ENCODE results near the gene IFT27.
A peak's percentile ranks its signal among the peaks of the same experiment; 100 is the strongest.
"Not testable (repeated sequence)": the region's sequence is repeated elsewhere in the genome, so short reads cannot be mapped to it uniquely, and the experiment has no call there.

IFT27 gene

DNA sequence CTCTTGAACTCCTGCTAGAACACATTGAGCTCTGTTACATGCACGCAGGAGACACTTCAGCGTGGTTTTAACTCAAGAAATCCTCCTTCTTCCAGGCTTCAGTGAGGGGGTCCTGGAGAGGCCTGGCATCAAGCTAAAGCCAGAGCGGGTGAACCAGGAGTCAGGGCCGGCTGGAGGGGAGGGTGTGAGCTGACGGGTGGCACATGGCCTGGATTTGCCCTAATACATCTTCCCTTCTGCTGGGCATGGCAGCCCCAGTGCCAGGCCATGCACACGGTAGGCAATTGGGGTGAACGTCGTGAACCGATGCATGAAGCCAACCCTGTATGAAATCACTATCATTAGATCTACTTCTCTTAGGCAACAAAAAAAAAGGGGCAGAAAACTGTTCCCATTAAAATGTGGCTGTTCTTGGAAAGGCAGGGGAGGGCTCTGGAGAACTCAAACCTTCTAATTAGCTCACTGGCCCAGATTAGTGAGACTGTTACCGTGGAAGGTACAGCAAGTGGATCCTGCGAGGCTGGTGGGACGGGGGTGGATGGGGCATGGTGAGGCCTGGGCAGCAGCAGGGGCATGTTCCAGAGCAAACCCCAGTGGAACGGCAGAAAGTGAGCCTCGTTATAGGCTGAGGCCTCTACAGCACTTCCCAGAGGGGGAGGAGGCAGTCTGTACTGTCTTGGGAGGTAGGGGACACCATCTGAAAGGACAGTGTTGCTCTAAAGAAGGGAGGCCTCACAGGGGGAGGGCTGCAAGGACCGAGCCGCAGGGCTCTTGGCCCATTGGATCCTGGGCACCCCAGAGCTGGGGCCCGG lies 10.6 kb downstream of the IFT27 start:
- DNase-seq (ENCODE audit: low spot score) = no peak

DNA sequence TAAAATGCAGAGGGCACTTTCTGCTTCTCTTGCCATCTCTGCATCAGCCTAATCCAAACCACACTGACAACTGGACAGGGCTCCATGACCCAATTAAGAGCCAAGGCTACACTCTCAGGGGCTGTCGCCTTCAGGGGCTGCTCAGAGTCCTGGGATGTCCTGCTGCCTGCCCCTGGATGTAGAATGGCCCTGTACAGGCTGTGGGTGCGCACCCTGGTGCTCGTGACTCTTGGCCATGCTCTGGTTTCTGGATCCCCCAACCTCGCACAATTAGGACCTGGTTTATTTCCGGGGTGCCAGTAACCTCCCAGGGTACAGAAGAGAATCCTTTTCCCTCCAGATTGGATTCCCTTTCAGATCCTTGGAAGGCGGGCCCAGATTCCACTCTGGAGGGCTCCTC lies 11.3 kb downstream of the IFT27 start:
- no peak for DNase-seq (ENCODE audit: low spot score)

DNA sequence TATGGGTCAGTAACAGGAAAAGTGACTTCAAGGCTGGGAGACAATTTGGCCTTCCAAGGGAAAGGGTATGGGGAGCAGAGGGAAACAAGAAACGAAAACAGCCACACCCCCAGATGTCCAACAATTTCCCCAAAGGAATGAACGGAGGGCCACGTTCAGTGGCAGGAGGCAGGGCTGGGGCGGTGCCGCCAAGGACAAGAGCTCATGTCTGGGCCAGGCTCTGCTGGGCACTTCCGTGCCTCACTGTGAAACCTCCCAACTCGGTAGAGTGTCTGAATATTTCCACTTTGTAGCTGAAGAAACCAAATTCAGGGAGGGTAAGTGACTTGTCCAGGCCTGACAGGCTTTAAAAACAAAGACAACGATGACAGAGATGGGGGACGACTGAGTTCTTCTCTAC lies 11.9 kb downstream of the IFT27 start:
- no peak for DNase-seq (ENCODE audit: low spot score)

DNA sequence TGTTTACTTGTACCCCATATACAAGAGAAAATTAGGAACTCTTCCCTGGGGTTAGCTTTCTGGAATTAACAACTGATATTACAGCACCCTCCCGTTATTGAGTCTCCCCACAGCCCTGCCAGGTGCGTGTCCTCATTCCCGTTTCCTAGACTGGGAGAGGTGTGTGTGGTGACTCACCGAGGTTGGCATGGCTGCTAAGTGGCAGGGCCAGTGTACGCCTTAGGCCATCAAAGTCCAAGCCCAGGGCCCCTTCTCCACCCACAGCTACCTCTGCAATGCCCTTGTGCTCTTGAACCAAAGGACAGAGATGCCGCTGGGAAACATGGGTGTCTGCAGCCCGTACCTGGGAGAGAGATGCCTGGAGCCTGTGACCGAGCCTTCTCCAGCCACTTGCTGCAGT lies 12.3 kb downstream of the IFT27 start:
- DNase-seq (ENCODE audit: low spot score) = no peak

DNA sequence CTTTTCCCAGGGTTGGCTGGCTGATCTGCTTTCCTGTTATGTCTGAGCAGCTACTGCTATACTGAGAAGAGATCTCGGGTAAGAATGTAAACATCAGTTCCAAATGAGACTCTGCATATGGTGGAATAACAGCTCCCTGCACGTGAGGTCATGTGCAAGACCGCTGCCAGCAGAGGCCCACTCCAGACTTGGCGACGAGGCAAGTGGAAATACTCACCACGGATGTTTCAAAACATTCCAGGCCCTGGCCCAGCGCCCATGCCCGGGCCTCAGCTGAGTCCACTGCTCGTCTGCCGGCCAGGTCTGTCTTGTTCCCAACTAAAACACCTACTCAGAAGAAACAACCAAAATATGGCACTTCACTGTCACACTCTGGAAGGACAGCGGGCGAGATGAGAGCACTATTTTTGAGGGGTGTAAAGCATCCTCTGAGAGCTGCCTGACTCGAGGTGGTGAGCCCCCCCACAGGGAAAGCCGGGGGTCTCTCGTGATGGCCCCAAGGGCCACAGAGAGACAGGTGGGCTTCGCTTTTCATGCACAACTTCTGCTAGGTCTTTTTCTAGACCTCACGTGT lies 13.1 kb downstream of the IFT27 start:
- DNase-seq (ENCODE audit: low spot score) = no peak

DNA sequence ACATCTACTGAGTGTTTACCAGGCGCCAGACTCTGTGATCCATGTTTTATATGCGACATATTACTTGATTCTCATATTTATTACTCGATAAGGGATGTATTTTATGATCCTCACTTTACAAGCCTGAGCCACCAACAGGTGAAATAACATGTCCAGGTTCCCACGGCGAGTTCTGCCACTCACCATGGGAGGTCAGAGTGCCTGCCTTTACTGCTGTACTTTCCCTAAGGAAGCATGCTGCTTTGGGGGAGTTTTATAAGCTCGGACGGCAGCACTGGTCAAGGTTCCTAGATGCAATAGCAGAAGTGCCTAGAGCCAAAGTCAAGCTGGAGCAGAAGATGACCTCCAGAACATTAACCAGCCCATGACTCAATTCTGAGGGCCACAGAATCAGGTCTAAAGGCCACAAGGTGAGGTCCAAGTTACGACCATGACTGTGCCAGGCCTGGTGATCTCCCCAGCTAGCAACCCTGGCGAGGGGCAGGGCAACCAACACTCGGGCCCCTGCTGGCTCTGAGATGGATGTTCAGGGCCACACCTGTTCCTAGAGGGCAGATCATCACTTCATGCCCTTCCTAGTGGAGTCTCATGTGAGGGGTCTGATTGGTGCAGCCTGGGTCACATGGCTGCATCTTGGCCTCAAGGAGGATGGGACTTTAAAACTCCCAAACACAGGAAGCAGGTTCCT lies 14.2 kb downstream of the IFT27 start:
- DNase-seq (ENCODE audit: low spot score) = no peak

DNA sequence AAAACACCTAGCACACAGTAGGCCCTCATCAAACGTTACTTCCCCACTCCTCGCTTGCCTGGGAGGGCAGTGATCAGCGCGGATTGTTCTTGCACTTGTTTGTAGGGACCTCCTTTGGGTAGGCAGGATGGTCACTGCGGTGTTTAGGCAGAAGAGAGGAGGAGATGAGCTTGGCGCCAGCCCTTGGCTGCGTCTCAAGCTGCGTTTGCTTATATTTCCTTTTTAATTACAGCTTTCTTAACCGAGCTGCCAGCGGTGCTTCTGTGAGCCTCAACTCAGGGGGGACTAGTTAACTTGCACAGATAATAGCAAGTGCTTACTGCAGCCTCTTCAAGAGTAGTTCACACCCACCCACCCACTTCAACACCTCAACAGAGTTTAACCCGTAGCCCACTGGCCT lies 15.1 kb downstream of the IFT27 start:
- no peak for DNase-seq (ENCODE audit: low spot score)

DNA sequence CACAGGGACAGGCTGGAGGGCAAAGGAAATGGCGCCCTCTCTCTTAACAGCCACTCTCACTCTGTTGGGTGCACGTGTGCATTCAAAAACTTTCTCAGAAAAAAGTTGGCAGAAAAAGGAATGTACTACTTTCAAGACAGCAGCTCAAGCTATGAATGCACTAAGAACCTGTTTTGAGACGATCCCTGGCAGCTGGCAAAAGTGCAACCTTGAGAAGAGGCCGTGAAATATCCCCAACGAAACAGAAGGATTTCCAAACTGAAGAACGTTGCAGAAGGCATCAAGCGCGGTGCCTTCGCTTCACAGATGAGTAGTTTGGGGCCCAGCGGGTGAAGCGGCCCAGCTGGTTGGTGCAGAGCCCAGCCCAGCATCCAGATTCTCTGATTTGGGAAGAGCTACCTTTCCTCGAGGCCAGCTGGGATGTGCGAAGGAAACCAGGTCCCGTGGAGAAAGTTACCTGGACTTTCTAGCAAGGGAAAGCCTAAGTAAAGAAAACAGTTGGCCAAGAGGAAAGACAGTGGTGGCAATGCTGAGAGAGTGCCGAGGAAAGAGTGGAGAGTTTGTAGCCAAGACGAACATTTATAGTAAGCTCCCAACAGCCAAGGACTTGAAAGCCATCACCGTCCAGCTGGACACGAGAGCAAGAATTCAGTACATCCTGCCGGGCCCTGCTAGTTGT lies 16.3 kb downstream of the IFT27 start:
- DNase-seq (ENCODE audit: low spot score) = no peak

DNA sequence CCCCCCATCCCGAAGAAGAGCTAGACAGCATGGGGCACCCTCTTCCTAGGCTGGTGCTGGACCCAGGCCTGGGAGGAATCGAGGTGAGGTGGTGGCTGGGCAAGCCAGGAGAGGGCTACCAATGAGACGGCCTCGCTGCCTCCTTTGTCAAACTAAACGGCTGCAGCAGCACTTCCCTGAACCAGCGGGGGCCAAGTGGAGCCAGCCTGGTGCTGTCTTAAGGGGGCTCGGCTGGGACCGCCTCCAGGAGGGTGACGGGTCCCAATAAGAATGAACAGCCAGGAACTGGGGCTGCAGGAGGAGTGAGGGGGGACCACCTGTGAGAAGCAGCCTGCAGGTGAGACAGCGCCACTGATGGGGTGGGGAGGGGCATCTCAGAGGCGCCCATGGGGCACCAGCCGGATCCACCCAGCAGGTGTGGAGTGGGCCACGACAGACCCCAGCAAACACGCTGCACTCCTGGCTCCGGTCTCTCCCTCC lies 17.1 kb downstream of the IFT27 start:
- no peak for DNase-seq (ENCODE audit: low spot score)

DNA sequence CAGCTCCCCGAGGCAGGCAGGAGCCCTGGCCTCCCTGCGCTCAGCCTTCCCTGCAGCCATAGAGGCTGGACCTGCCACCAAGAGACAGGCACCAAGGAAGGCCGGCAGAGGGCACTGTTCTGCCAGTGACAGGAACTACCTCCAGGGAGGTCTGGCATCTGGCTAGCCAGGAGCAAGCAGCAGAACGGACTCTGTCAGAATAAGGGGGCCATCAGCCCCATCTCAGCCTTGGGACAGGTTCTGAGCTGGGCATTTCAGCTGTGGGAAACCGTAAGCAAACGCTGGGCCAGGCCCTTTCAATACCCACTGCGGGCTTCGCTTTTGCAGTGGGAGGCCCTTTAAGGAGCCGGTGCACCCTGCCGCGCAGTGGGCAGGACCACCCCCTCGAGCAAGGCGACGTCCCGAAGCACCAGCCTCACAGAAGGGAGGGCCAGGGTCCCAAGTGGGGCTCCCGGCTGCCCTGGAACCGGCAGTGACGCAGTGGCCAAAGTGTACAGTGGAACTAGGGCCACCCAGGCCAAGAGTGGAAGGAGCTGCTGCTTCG lies 18.2 kb downstream of the IFT27 start:
- DNase-seq (ENCODE audit: low spot score) = peak; percentile 78

DNA sequence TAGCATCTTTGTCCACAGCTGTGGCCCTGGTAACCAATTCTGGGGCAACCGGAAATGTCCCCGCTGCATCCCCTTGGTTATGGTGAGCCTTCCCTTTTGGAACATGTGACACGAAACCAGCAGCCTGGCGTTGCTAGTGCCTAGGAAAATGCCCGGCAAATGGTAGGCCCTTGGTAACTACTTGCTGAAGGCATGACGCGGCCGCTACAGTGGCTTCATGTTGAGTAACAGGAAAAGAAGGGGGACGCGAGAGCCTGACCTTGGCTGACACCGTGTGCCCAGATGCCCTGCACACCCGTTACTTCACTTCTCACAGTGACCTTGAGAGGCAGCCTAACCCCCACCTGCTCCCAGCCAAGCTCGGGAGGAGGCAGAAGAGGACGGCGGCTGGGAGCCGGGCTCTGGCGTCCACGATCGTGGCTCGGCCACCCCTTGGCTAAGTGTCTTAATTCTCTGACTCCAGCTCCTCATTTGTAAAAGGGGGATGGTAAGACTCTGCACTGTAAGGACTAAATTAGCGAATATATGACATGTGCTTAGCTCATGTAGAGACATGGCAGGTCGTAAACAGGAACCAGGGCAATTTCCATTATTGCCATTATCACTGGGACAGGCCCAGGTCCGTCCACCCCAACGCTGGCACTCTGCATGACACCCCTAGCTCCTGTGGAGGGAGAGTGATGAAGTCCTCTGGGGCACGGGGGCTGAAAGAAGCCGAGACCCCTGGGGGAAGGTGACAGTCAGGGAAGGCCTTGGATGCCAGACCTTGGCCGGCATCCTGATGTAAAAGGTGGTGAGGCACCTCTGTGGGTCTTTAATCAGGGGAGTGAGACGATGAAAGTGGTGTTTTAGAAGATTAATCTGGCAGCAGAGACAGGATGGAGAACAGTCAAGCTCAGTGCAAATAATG lies 18.9 kb downstream of the IFT27 start:
- no peak for DNase-seq (ENCODE audit: low spot score)

DNA sequence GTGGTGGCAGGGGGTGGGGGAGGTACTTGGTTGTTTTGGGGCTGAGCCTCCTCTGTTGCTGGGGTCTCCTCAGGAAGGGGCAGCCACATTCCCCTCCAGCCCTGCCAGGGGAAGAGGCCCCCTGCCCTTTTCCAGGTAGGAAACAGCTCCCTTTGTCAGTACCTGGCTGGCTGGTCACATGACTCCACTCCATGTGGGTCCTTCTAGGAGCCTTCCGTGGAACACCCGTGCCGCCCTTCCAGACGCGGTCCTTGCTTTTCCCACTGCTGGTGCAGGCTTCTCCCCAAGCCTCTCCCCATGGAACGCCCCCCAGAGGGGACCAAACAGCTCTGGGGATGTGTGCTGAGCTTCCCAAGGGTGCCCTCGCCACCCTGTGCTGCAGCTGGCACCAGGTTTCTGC lies 19.9 kb downstream of the IFT27 start:
- no peak for DNase-seq (ENCODE audit: low spot score)

DNA sequence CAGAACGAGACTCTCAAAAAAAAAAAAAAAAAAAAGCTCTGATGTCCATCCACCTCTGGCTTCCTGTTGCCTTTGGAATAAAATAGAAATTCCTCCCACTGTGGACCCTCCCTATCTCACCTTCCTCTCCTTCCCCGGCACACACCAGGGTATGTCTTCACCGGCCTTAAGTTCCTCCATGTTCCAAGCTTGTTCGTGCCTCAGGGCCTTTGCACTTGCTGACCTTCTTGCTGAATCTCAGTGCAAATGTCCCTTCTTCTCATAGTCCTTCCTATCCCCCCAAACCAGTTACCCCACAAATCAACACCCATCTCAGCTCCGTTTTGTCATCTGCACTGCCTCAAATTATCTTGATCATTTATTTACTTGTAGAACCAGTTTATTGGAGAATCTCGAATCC lies 20.6 kb downstream of the IFT27 start:
- DNase-seq (ENCODE audit: low spot score) = no peak

DNA sequence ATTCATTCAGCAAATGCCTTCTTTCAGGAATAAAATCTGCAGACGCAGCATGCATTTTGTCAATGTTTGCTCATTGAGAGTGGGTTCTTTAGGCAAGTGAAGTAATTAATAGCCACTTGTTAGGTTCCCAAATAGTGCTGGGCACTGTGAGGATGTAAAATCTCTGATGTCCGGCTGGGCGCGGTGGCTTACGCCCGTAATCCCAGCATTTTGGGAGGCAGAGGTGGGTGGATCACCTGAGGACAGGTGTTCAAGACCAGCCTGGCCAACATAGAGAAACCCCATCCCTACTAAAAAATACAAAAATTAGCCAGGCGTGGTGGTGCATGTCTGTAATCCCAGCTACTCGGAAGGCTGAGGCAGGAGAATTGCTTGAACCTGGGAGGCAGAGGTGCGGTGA lies 21.0 kb downstream of the IFT27 start:
- DNase-seq (ENCODE audit: low spot score) = not testable (repeated sequence)

DNA sequence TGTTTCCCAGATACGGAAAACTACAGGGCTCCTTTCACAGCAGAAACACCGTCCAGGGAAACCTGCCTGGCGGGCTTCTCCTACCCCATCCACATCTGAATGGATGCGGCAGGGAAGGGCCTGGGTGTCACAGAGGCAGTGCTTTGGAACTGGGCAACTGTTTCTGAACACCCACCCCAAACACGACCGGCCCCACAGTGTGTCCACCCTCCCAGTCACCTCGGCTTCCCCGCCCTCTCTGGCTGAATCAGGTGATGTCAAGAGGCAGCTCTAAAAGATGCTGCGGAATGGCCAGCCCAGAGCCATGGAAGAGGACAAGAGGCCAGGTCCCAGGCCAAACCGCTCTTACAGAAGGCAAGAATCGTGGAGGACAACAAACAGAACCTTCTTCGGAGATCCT lies 22.0 kb downstream of the IFT27 start:
- DNase-seq (ENCODE audit: low spot score) = no peak

DNA sequence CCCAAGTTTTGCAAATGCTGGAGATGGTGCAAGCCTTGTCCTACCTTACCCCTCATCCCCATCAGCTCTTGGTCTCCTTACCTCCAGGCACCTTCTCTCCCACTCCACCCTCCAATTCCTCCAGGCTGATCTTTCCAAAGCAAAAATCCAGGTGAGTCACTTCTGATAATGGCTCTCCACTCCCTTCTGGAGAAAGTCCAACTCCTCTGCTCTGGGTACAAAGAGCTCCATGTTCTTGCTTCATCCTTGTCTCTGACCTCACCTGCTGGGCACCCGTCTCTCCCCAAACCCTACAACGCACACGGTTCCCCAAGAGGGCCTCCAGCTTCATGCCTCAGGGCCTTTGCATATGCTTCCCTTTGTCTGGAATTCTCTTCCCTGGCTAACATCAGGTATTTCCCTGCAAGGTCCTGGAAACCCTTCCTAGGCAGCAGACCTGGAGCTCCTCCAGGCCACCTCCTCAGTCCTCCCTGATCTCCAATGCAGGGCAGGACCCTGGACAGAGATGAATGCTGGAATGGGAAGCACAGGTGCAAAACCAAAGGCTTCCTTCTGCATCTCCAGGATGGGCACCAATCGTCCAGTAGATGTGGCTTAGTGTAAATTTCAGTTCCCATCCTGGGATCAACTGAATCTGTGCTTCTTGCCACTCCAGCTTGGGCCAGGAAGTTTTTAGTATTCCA lies 22.7 kb downstream of the IFT27 start:
- no peak for DNase-seq (ENCODE audit: low spot score)

DNA sequence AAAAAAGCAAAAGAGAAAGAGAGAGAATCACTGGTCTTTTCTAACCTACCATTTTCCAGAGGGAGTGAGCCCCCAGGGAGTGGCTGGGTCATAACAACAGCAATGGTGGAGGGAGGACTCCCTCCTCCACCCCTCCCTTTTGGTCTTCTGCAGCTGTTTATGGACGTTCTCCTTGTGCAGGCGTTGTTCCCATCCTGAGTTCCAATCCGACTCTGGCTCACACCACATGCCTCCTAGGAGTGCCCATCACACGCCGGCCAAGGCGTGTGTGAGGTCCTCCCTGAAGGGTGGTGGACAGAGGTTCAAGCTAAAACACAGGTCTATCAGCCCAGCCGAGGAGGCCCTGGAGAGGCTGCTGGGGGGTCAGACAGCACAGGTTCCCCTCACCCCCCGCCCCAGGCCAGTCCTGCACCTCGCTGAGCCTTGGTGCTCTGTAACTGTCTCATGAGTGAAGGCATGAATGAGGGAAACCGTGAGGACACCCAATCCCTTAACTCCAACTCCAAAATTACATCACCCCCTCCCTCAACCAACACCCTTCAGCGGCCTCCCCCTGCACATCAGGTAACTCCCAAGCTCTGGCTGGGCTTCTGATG lies 29.4 kb downstream of the IFT27 start:
- no peak for DNase-seq (ENCODE audit: low spot score)

DNA sequence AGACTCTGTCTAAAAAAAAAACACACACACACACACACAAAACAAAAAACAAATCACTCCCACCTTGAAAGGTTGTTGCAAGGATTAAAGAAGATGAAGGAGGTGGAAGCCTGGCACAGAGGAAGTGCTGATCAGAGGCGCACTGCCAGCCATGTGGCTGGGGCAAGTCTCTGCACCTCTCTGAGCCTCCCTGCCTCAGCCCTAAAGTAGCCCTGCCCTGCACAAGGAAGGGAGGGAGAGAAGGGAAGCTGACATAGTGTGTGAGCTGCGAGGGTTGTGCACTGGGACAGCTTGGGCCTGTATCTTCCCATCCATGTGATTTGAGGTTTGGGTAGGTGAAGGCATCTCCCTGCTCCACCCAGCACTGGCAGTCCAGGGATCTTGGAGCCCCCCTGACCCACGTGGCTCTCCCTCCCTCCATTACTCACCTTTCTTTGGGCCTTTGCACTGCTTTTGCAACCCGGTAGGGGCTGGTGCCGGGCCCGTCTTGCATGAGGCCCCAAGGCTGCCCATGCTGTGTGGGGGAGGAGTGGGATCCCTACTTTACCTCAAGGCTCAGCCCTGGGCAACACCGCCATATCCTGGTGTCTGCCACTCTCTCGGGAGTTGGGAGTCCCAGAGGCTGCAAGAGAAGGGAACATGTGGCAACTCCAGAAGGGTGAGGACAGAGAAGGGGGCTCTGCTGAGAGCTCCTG lies 30.5 kb downstream of the IFT27 start:
- DNase-seq (ENCODE audit: low spot score) = no peak

DNA sequence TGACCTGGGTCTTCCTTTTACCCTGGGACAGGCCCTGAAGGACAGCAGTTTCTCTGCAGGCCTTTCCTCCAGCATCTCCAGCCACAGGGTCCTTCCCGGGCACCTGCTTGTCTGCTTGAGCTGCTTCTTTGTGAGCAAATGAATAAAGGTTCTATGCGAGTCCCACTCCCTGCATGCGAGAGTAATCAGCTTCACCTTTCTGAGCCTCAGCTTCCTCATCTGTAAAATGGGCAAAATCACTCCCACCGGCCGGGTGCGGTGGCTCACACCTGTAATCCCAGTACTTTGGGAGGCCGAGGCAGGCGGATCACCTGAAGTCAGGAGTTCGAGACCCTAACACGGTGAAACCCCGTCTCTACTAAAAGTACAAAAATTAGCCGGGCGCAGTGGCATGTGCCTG lies 31.1 kb downstream of the IFT27 start:
- no peak for DNase-seq (ENCODE audit: low spot score)

DNA sequence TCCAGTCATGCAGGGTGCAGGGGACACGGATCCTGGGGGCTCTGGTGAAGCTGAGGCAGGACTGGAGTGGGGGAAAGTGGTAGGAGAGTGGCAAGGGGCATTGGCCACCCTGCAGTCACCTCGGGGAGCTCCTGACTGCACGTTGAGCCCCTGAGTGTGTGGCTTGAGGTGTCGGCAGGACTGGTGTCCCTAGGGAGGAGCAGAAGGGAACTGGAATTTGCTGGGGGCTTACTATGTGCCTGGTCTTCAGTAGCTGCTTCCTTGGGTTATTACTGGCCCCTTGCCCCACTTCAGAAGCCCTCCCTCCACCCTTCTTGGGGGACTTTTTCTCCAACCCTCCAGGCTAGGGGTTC lies 31.5 kb downstream of the IFT27 start:
- no peak for DNase-seq (ENCODE audit: low spot score)
